ENCODE results near the gene EIF4ENIF1. TPM values are rescaled to one million over a fixed set of nuclear protein-coding genes. Genes with fewer than 3 reads are reported as not detected.

The EIF4ENIF1 gene
- total and polyA plus RNA-seq, 9 of the 15 experiments (the other 6 are each of a cell fraction or from before 2014, with no cell fraction given) = 2.5 to 24.9 (median 15.8) TPM

DNA sequence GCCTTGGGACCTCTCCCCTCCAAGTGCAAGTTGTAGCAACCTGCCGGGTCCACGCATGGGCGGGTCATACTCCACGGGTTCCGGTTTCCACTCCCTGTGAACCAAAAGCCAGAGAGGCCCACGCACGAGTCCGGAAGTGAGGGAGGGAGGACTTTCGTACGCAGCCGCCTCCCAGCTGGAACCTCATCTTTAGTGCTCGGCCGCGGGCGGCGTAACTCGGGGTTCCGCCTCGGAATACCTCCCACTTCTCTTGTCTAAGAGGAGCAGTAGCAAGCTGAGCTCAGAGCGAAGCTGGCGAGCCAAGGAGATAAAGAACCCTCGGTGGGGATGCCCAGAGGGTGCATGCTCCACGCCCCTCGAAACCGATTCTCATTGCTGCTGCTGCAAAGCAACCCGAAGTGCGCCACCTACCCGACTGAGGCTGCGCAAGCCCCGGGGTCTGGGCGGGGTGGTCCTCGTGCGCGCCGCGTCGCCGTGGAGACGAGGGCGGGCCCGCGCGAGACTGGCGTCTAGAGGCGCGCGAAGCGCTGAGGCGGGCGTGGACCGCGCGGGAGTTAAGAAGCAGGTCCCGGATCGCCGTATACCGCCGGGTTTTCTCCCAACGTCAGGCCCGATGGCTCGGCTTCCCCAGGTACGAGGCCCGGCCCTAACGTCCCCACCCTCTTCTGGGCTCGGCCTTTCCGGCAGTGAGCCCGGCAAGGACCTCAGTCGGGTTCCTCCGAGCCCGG, 6.5 kb upstream of the EIF4ENIF1 start, which contains the start of gene SFI1 (continued):
- 0 out of 2 replicates have a peak, but pooled peaks have one; percentile 13 for TF ChIP-seq SMAD4 (CRISPR knock-in tag; conservative IDR thresholded peaks at IDR 0.05)
- TF ChIP-seq, protein P1, sequence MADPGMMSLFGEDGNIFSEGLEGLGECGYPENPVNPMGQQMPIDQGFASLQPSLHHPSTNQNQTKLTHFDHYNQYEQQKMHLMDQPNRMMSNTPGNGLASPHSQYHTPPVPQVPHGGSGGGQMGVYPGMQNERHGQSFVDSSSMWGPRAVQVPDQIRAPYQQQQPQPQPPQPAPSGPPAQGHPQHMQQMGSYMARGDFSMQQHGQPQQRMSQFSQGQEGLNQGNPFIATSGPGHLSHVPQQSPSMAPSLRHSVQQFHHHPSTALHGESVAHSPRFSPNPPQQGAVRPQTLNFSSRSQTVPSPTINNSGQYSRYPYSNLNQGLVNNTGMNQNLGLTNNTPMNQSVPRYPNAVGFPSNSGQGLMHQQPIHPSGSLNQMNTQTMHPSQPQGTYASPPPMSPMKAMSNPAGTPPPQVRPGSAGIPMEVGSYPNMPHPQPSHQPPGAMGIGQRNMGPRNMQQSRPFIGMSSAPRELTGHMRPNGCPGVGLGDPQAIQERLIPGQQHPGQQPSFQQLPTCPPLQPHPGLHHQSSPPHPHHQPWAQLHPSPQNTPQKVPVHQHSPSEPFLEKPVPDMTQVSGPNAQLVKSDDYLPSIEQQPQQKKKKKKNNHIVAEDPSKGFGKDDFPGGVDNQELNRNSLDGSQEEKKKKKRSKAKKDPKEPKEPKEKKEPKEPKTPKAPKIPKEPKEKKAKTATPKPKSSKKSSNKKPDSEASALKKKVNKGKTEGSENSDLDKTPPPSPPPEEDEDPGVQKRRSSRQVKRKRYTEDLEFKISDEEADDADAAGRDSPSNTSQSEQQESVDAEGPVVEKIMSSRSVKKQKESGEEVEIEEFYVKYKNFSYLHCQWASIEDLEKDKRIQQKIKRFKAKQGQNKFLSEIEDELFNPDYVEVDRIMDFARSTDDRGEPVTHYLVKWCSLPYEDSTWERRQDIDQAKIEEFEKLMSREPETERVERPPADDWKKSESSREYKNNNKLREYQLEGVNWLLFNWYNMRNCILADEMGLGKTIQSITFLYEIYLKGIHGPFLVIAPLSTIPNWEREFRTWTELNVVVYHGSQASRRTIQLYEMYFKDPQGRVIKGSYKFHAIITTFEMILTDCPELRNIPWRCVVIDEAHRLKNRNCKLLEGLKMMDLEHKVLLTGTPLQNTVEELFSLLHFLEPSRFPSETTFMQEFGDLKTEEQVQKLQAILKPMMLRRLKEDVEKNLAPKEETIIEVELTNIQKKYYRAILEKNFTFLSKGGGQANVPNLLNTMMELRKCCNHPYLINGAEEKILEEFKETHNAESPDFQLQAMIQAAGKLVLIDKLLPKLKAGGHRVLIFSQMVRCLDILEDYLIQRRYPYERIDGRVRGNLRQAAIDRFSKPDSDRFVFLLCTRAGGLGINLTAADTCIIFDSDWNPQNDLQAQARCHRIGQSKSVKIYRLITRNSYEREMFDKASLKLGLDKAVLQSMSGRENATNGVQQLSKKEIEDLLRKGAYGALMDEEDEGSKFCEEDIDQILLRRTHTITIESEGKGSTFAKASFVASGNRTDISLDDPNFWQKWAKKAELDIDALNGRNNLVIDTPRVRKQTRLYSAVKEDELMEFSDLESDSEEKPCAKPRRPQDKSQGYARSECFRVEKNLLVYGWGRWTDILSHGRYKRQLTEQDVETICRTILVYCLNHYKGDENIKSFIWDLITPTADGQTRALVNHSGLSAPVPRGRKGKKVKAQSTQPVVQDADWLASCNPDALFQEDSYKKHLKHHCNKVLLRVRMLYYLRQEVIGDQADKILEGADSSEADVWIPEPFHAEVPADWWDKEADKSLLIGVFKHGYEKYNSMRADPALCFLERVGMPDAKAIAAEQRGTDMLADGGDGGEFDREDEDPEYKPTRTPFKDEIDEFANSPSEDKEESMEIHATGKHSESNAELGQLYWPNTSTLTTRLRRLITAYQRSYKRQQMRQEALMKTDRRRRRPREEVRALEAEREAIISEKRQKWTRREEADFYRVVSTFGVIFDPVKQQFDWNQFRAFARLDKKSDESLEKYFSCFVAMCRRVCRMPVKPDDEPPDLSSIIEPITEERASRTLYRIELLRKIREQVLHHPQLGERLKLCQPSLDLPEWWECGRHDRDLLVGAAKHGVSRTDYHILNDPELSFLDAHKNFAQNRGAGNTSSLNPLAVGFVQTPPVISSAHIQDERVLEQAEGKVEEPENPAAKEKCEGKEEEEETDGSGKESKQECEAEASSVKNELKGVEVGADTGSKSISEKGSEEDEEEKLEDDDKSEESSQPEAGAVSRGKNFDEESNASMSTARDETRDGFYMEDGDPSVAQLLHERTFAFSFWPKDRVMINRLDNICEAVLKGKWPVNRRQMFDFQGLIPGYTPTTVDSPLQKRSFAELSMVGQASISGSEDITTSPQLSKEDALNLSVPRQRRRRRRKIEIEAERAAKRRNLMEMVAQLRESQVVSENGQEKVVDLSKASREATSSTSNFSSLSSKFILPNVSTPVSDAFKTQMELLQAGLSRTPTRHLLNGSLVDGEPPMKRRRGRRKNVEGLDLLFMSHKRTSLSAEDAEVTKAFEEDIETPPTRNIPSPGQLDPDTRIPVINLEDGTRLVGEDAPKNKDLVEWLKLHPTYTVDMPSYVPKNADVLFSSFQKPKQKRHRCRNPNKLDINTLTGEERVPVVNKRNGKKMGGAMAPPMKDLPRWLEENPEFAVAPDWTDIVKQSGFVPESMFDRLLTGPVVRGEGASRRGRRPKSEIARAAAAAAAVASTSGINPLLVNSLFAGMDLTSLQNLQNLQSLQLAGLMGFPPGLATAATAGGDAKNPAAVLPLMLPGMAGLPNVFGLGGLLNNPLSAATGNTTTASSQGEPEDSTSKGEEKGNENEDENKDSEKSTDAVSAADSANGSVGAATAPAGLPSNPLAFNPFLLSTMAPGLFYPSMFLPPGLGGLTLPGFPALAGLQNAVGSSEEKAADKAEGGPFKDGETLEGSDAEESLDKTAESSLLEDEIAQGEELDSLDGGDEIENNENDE (IDR thresholded peaks at IDR 0.05; ENCODE audit: low read depth, low read length) = no peak
- TF ChIP-seq SLC30A9 (CRISPR knock-in tag; IDR thresholded peaks at IDR 0.05) = no peak
- TF ChIP-seq, protein P2, sequence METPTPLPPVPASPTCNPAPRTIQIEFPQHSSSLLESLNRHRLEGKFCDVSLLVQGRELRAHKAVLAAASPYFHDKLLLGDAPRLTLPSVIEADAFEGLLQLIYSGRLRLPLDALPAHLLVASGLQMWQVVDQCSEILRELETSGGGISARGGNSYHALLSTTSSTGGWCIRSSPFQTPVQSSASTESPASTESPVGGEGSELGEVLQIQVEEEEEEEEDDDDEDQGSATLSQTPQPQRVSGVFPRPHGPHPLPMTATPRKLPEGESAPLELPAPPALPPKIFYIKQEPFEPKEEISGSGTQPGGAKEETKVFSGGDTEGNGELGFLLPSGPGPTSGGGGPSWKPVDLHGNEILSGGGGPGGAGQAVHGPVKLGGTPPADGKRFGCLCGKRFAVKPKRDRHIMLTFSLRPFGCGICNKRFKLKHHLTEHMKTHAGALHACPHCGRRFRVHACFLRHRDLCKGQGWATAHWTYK (CRISPR knock-in tag; IDR thresholded peaks at IDR 0.05) = no peak
- TF ChIP-seq ZNF24 (IDR thresholded peaks at IDR 0.05) = no peak
- TF ChIP-seq ZKSCAN1 (IDR thresholded peaks at IDR 0.05; ENCODE audit: low read depth, low read length) = no peak
- TF ChIP-seq POLR2B (IDR thresholded peaks at IDR 0.05; ENCODE audit: low read depth, partially characterized antibody) = peak; percentile 48
- peak; percentile 60; the same call in 1 of the 2 replicates for TF ChIP-seq PHF8 (IDR thresholded peaks at IDR 0.05; ENCODE audit: borderline replicate concordance, low read length)
- TF ChIP-seq MBD2 (IDR thresholded peaks at IDR 0.05; ENCODE audit: borderline replicate concordance, low read depth) = 0 out of 2 replicates have a peak, but pooled peaks have one; percentile 23
- TF ChIP-seq MEF2D (tag; conservative IDR thresholded peaks at IDR 0.05; ENCODE audit: low read depth) = no peak
- TF ChIP-seq NFE2 (IDR thresholded peaks at IDR 0.05; ENCODE audit: low read depth) = no peak
- TF ChIP-seq RBFOX2 (IDR thresholded peaks at IDR 0.05; ENCODE audit: low read depth, low read length) = peak; percentile 84
- no peak for TF ChIP-seq EHMT2 (IDR thresholded peaks at IDR 0.05)
- peak; percentile 45 for TF ChIP-seq EGR1 (conservative IDR thresholded peaks at IDR 0.05)
- TF ChIP-seq TOE1 (IDR thresholded peaks at IDR 0.05; ENCODE audit: borderline replicate concordance) = no peak
- TF ChIP-seq TOE1 (CRISPR knock-in tag; IDR thresholded peaks at IDR 0.05; ENCODE audit: borderline replicate concordance, low read depth) = no peak
- no peak for TF ChIP-seq THRAP3 (IDR thresholded peaks at IDR 0.05; ENCODE audit: borderline replicate concordance)
